GM18498 (cell line): Measurements from ENCODE around the gene COL23A1.

ENCODE experiments used
- ATAC-seq: cut with Tn5 transposase; IDR thresholded peaks from one replicate; pipeline ENCODE4 v1.9.1; 2021; ENCODE audit warnings: mild to moderate bottlenecking, moderate library complexity; ENCODE audit not compliant: unreplicated experiment

COL23A1 gene

DNA sequence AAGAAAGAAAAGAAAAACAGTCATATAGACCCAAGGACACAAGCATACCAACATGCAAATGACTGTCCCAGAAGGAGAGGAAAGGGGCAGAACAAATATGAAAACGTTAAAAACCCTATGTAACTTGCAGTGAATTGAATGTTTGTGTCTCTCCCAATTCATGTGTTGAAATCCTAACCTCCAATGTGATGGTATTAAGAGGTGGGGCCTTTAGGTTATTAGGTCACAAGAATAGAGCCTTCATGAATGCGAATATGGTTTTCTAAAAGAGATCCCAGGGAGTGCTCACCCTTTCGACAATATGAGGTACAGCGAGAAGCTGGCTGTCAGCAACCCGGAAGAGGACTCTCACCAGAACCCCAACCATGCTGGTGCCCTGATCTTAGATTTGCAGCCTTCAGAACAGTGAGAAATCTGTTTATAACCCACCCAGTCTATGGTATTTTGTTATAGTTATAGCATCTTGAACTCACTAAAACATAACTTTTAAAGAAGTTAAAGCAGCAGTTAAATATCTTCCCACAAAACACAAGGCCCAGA, 371.9 kb downstream of the COL23A1 start:
- no peak for ATAC-seq

DNA sequence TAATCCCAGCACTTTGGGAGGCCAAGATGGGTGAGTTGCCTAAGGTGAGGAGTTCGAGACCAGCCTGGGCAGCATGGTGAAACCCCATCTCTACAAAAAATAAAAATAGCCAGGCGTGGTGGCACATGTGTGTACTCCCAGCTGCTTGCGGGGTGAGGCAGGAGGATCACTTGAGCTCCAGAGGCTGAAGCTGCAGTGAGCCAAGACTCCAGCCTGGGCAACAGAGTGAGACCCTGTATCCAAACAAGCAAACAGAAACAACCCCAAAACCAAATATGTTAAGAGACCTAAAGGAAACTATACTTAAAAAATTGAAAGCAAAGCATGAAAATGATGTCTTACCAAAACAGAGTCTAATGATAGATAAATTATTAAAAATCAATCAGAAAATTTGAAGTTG, 373.4 kb downstream of the COL23A1 start:
- no peak for ATAC-seq

DNA sequence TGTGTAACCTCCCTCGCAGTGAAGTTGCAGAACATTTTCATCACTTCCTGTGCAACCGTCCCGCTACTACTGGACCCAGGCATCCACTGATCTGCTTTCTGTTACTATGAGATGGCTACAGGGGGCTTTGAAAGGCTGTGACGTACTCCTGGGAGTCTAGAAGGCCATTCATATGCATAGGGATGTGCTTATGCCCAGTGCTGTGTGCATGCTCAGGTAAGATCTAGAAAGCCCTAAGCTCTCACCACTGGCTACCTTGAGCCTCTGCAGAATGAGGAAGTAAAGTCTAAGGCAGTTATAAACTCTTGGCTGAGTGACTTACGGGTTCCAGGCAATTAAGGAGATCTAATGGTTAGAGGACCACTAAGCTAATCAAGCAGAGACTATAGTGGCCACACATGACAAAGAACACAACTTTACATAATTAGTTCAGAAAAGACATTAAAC, 374.1 kb downstream of the COL23A1 start:
- no peak for ATAC-seq

DNA sequence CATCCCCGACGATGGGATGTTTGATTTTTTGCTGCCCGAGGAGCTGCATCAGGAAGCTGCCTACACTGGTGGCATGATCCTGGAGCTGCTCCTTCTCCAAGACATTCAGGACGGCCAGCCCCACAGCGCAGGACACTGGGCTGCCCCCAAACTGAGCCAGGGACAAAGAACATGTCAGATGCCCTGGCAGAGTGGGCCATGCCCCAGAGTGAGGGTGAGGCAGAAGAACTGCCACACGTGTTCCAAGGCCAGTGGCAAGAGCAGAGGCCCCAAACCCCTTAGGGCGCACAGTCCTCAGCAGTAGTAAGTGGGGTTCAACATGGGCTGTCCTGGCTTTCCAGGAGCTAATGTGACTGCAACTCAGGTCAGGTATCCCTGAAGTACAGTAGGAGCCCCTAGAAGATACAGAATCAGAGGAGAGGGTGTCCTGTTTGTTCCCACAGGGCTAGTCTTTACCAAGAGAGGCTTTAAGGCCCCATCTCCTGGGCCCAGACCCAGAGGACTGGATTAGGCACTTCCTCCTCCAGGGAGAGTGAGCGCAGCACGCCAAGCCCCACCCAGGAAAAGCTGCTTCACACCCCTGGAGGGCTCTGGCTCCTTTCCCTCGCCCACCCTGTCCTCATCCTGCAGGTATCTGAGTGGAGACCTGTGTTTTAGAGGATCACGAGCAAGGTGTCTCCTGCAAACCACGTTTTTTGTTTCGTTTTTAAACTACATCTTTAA, 374.8 kb downstream of the COL23A1 start:
- ATAC-seq: no peak

DNA sequence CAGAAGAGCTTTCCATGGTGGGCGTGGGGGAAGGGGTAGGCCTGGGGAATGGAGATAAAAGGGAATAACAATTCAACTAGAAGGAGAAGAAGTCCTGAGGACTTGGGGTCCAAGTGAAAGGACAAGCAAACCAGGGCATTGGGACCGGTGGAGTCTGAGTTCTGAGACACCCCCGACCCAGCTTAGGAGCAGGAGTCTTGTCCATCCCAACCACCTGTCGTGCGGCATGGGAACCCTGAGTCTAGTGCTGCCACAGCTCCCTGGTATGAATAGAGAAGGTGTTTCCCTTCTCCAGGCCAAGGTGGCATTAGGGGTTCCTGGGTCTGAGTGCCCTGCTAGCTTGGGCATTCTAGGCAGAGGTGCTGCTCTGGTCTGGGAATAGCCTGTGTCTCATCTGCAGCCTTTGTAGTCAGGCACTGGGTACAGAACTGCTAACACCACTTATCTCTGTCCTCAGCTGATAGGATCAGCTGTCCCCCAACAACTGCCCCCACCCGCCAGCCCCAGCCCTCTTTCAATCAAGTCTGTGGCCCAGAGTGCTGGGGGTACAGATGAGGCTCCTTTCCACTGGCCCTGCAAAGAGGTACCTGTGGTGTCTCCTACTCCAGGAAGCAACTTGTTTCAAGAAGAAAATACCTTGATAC, 375.9 kb downstream of the COL23A1 start:
- ATAC-seq: no peak

DNA sequence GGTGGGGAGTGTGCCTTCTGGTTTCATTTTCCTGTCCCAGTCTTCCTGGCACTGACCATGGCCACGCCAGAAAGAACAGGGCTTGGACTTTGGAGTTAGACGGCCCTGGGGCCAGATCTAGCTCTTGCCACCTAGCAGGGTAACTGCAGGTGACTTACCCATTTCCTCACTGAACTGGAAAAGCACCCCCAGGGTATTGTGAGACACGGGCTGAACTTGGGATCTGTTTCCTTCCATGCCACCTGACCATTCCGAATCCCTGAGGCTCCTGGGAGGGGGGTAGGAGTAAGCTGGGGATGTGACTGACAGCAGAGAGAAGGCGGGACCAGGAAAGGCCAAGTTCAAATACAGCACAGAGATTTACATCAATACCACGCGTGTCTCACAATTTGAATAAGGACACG, 376.4 kb downstream of the COL23A1 start:
- ATAC-seq: no peak

DNA sequence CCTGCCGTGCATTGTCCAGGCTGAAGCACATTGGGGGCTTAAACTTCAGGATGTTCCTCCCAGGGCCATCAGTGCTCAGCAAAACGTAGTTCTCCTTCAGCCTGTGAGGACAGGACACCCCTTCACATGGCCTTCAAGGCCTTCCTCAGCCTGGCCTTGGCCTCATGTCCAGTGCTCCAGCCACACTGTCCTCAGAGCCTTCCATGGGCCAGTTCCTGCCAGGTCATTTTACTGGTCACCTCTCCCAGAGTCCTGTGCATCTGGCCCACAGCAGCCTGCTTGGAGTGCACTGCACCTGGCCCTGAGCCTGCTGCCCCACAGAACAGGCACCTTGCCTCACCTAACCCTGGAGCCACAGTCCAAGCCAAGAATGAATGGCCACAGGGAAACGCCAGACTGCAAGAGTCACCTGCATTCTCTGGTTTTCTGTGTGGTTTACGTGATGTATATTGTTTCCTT, 377.2 kb downstream of the COL23A1 start:
- ATAC-seq: no peak

DNA sequence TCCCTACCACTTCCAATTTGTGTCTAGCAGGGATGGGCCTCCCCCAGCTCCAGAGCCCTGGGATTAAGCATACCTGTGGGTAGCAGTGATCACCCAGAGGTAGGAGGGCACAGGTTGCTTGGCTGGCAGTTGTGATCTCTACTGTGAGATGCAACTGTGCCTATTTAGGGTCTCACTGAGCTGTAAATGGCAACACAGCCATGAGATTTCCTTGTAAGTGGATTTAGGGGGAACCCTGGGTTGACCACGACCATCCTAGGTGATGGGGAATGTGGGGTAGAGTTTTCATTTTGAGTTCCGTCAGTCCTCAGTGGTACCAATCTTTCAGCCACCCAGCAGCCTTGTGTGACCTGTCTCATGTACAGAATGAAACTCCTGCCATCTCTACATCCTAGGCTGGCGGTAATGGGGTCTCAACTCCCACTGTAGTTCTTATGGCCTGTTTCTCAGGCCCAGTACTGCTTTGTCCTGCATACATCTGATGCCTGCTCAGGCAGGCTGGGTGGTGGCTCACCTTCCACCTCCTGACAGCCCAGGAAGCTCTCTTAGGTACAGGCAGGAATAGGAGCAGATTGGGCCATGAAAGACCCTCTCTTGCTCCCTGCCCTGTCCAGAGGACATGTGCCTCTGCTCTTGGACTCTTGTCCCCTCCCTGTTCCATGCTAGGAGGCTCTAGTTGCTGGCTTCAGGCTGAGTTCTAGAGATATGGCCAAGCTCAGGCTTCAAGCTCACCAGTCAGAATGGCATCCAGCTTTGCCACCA, 377.8 kb downstream of the COL23A1 start:
- no peak for ATAC-seq

DNA sequence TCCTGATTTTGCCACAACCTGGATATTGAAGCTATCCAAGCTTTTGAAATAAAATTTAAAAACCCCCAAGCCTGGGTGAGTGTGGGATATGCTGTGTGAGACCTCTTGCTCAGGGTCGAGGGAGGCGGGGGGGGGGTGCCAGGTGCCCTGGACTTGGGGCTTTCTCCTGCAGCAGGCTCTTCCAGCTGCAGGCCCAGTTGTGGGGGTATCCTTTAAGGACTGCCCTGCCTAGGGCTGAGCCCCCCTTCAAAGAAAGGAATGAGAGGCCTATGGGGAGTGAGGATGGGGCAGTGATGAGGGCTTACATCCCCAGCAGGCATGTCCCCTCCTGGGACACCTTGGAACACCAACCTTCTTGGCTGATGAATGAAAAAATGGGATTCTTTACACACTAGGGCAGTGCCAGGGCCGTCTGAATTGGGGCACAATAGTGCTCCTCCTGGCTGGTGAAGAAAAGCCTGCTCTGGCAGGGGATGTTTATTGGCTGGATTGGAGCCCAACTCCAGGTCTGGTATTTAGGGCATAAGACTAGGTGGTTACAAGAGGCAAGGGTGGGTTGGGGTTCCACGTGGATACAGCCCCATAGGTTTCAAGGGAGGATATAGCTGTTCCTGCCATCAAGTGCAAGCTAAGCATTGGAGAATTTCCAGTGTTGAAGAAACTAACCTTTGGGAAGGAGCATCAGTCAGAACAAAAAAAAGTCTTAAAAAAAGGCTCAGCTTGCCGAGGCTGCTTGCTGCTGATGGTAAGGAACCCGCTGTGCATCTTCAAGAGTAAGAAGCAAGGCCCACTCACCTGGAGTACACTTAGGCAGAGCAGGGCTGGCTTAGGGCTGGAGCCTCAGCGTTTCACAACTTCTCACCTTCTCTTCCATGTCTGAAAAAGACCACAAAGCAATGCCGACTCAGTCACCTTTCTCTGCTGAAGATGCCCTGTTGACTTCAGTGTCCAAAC, 378.8 kb downstream of the COL23A1 start:
- no peak for ATAC-seq

DNA sequence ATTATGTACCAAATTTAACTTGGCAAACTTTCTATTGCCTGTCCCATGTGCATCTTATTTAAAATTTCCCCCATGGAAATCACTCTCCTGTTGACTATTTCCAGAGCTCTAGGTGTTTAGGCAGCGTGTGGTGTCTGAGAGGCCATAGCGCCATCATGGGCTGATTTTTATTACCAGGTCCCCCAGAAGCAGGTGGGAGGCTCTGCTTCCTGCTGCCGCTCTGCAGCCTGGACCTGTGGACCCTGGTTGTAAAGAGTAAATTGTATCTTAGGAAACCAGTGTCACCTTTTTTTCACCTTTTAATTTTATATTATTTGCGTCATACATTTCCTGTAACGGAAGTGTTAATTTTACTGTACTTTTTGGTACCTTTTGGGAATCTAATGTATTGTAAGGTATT, 379.5 kb downstream of the COL23A1 start:
- no peak for ATAC-seq

DNA sequence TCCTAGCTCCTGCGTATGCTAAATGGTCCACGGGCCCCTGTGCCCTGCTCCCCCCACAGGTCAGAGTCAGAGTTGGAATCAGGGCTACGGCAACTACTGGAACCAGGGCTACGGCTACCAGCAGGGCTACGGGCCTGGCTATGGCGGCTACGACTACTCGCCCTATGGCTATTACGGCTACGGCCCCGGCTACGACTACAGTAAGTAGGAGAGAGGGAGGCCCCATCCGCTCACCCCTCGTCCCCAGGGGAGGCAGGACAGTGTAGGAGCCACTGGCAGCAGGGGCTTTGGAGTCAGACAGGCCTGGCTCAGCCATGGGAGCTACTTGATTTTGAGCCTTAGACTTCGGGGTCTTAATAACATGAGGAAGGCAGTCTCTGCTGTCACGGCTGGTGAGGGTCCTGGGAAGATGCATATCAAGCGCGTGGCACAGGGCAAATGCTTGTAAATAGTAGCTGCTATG, 380.1 kb downstream of the COL23A1 start:
- ATAC-seq: no peak

DNA sequence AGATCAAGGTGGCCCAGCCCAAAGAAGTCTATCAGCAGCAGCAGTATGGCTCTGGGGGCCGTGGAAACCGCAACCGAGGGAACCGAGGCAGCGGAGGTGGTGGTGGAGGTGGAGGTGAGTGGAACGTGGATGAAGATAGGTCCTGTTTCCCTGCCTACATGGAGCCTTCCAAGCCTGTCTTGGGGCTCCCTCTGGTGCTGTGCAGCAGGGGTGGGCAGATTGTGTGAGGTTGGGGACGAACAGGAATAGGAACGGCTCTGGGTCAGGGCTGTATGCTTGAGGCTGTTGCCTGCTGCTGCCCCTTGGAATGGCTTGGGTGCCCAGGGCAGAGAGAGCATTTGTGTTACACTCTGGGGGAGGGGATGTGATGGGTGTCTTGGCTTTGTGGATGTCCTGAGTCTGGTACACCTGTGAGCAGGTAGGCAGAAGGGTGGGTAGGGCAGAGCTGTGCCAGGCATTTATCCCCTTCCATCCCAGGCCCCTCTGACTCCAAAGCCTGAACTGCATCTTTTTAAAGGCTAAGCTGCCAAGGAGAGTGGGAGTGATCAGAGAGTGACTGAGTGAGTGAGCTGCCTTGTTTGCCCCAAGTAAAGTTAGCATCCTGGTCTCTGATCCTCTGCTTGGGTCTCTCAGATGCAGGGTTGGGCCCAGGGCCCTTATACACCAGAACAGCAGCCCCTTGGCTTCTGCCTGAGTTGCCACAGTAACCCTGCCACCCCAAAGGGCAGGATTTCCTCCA, 380.7 kb downstream of the COL23A1 start:
- no peak for ATAC-seq

DNA sequence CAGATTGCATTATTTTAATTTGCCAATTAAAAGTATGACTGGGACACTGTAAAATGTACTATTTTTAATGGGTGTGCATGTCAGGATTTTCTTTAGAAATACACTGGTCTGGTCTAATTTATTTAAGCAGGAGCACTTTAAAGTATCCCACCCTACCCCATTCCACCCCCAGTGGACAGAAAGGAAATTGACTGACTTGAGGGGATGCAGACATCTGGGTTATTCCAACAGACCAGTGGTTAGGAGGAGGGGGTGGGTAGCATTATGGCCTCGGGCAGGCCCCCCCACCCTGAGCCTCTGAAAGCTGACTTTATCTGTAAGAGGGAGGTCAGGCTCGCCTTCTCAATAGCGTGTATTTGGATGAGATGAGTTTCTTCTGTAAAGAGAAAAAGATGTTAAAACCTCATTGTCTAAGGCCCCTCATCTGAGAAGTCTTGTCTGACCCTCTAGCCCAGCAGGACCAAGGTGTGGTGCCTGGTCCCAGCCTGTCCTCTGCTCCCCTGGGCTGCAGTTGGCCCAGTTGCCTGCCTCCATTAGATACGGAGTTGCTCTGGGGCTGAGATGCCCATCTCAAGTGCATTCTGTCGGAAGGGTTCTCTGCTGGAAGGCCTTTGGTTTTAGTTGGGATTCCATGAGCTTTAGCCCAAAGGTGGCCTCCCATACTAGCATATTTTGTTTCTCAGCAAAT, 381.5 kb downstream of the COL23A1 start:
- no peak for ATAC-seq

DNA sequence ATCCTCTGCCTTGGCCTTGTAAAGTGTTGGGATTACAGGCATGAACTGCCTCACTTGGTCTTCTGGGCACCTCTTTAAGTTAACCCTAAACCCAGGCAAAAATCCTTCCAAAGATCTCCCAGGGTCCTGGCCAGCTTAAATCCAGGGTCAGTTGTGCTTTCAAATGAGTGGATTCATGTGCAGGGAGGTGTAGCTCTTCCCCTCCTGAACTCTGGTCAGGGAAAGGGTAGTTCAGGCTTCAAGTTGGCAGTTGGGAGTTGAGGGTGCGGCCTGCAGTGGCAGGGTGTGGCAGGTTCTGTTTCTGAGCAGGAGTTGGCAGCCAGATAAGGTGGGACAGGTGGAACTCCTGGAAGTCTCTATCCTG, 382.3 kb downstream of the COL23A1 start:
- ATAC-seq: no peak

DNA sequence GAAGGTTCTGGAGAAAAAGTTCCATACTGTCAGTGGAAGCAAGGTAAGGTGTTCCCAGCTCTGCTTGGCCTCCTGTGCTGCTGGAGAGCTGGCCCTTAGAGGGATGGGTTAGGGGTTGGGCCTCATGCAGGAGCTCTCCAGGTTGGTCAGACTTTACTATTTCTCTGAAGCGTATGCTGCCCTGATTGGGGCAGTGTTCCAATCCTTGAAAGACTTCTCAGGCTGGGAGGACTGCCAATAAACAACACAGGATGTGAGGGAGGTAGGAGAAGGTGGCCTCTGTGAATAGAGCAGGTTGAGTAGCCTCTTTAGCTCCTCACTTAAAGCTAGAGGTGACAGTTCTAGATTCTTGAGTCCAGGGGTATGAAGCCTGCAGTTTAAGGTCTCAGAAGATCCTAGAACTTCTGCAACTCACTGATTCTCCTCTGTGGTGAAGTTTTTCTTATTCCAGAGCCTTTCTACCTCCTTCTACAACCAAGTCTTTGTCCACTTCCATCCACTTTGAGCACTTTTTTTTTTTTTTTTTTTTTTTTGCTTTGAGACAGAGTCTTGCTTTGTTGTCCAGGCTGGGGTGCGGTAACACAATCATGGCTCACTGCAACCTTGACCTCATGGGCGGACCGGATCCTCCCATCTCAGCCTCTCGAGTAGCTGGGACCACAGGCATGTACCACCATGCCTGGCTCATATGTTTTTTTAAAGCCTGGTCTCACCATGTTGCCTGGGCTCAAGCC, 382.8 kb downstream of the COL23A1 start:
- ATAC-seq: no peak

DNA sequence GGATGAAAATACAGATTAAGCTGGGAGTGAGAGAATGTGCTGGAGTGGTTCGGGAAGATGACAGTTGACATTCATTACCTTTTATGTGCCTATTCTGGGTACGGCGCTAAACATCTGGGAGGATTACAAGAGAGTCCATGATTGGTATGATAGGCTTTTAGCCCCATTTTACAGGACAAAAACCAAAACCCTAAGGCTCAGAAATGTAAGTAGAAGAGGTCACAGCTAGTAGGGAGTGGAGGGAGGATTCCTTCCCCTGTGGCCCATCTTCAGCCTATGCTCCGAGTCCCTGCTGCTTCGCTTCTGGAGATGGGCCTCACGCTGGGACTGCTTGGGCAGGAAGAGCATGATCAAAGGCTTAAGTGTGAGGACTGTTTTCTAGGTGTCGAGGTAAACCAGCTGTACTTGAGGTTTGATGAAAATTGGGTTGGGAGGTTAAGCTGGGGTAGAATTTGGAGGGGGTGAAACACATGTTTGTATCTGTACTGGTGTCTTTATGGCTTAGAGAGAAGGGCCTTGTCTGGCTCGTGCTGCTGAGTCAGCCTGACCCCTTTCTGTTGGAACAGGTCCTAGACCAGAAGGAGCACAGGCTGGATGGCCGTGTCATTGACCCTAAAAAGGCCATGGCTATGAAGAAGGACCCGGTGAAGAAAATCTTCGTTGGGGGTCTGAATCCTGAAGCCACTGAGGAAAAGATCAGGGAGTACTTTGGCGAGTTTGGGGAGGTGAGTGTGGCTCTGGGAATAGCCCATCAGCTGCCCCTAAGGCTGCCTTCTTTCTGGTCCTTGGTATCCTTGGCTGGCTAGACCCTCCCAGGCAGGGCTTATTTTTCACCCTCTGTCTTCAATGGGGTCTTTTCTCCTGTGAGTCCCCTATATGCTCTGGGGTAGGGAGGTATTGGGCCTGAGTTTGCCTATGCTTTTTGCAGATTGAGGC, 383.8 kb downstream of the COL23A1 start:
- ATAC-seq: no peak

DNA sequence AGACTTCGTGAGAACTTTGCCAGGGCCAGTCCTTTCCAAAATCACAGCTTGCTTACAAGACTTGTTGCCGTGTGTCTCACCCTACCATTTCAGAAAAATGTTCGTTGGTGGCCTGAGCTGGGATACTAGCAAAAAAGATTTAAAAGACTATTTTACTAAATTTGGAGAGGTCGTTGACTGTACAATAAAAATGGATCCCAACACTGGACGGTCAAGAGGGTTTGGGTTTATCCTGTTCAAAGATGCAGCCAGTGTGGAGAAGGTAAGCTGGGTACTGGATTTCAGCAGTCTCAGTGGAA, 384.5 kb downstream of the COL23A1 start:
- no peak for ATAC-seq
